B cell (primary cell): ENCODE data around the gene IL1RAPL1. TPM values are rescaled to one million over a fixed set of nuclear protein-coding genes. Genes with fewer than 3 reads are reported as not detected.

Source experiments
- ATAC-seq: fragments of 200-7000 bp; cut with Tn5 transposase; one replicate; pipeline ENCODE4 v1.10.0; 2021; ENCODE audit warnings: low read depth, mild to moderate bottlenecking, moderate number of reproducible peaks, moderate library complexity
- CTCF ChIA-PET: fragments of 350-600 bp; sonication (Branson Sonifier 250); formaldehyde crosslinking; loops from one replicate; lab custom pipeline; 2021; ENCODE audit warnings: antibody characterized with exemption, inconsistent platforms; lab: Charles Lee
- POLR2A ChIA-PET: fragments of 350-600 bp; sonication (Branson Sonifier 250); formaldehyde crosslinking; loops from one replicate; lab custom pipeline; 2021; ENCODE audit warnings: antibody characterized with exemption; lab: Charles Lee
- DNase-seq: peaks from one replicate; pipeline ENCODE4 v3.0.0; 2013
- H2AFZ ChIP-seq: 2 replicates; pipeline ENCODE4 v1.6.1; 2012; ENCODE audit warnings: mild to moderate bottlenecking, low read depth, low read length; ENCODE audit not compliant: insufficient read depth, poor library complexity, severe bottlenecking
- H3K27ac ChIP-seq, 2 donors: 1 replicate in 1 of 2; 2 replicates in 1 of 2; pipeline ENCODE4 v1.5.1; 2012 to 2013; ENCODE audit warnings: low read length in 2 of 2, mild to moderate bottlenecking in 2 of 2, moderate library complexity in 1 of 2
- H3K27me3 ChIP-seq, 4 experiments: fragments of 200-600 bp in 1 of 4; sonication (generic) in 1 of 4; replicated peaks in 1 of 4; 1 replicate in 2 of 4; 2 replicates in 2 of 4; pipeline versions ENCODE4 v1.6.1 to v1.7.0; 2013 to 2016; ENCODE audit warnings: low read length in 3 of 4, mild to moderate bottlenecking in 2 of 4, mixed read lengths in 1 of 4, moderate library complexity in 1 of 4; ENCODE audit not compliant: insufficient read depth in 4 of 4, control insufficient read depth in 3 of 4; ENCODE audit errors: control extremely low read depth in 1 of 4
- H3K36me3 ChIP-seq, 2 experiments: replicated peaks in 1 of 2; 1 replicate in 1 of 2; 2 replicates in 1 of 2; pipeline versions ENCODE4 v1.6.1 to v1.7.1; 2013; ENCODE audit warnings: low read length in 1 of 2; ENCODE audit not compliant: insufficient read depth in 2 of 2, control insufficient read depth in 1 of 2; ENCODE audit errors: control extremely low read depth in 1 of 2, extremely low read depth in 1 of 2
- H3K4me1 ChIP-seq, 2 donors: fragments of 200-600 bp in 1 of 2; sonication (generic) in 1 of 2; 1 replicate in 1 of 2; 2 replicates in 1 of 2; pipeline versions ENCODE4 v1.5.1 to v1.6.1; 2013 to 2017; ENCODE audit warnings: low read length in 2 of 2; ENCODE audit not compliant: control insufficient read depth in 2 of 2, insufficient read depth in 2 of 2
- H3K4me2 ChIP-seq: replicated peaks from 2 replicates; pipeline ENCODE3; 2012; ENCODE audit warnings: mild to moderate bottlenecking, low read depth, low read length; ENCODE audit not compliant: poor library complexity, severe bottlenecking
- H3K4me3 ChIP-seq, 5 experiments: fragments of 200-600 bp in 1 of 5; sonication (generic) in 1 of 5; 1 replicate in 3 of 5; 2 replicates in 2 of 5; pipeline versions ENCODE4 v1.5.1 to v1.7.0; 2011 to 2016; ENCODE audit warnings: low read length in 4 of 5, mild to moderate bottlenecking in 4 of 5, low read depth in 2 of 5, control low read depth in 1 of 5, moderate library complexity in 1 of 5; ENCODE audit not compliant: insufficient read depth in 1 of 5; ENCODE audit errors: control extremely low read depth in 1 of 5, extremely low read depth in 1 of 5
- H3K79me2 ChIP-seq: fragments of 200-600 bp; sonication (generic); one replicate; pipeline ENCODE4 v1.6.0; 2016; ENCODE audit warnings: low read length; ENCODE audit not compliant: control insufficient read depth, insufficient read depth
- H3K9ac ChIP-seq: fragments of 200-600 bp; sonication (generic); 2 replicates; pipeline ENCODE4 v1.6.1; 2017; ENCODE audit warnings: mild to moderate bottlenecking, low read length, moderate library complexity
- H3K9me3 ChIP-seq, 3 donors: one replicate each; pipeline versions ENCODE4 v1.6.1 to v1.7.1; 2013; ENCODE audit warnings: low read length in 2 of 3; ENCODE audit not compliant: control insufficient read depth in 2 of 3, insufficient read depth in 1 of 3; ENCODE audit errors: control extremely low read depth in 1 of 3
- H4K20me1 ChIP-seq: 2 replicates; pipeline ENCODE4 v1.6.0; 2012; ENCODE audit warnings: mild to moderate bottlenecking, low read length; ENCODE audit not compliant: insufficient read depth, control insufficient read depth, poor library complexity, severe bottlenecking
- H3K27ac Mint-ChIP-seq: one replicate; pipeline ENCODE4 v1.8.0; 2021; ENCODE audit warnings: mixed read lengths
- H3K27me3 Mint-ChIP-seq: one replicate; pipeline ENCODE4 v1.8.0; 2021; ENCODE audit warnings: mixed read lengths
- H3K4me1 Mint-ChIP-seq: one replicate; pipeline ENCODE4 v1.8.0; 2021; ENCODE audit warnings: mixed read lengths
- H3K4me3 Mint-ChIP-seq: one replicate; pipeline ENCODE4 v1.8.0; 2021; ENCODE audit warnings: mixed read lengths
- H3K9me3 Mint-ChIP-seq: one replicate; pipeline ENCODE4 v1.8.0; 2022; ENCODE audit warnings: mixed read lengths; ENCODE audit not compliant: insufficient read depth
- EZH2 ChIP-seq: IDR thresholded peaks from 2 replicates; pipeline ENCODE4 v1.6.1; 2012; ENCODE audit warnings: borderline replicate concordance, low read depth, mild to moderate bottlenecking, moderate library complexity, low read length; ENCODE audit not compliant: insufficient read depth, poor library complexity, severe bottlenecking
- WGBS: methylation state at CpG from one replicate; pipeline ENCODE4 v1.1.5; 2013; ENCODE audit warnings: missing lambda C conversion rate; ENCODE audit not compliant: insufficient coverage; 5-methylcytosine and 5-hydroxymethylcytosine counted together
- intact Hi-C: fragments of 100-400 bp; cut with micrococcal nuclease; formaldehyde crosslinking; loops from one replicate; pipeline ENCODE4 v1.10.0; 2022
- polyA plus RNA-seq: library from polyadenylated mRNA; depleted of rRNA; stranded (reverse); fragments of >200 nt; gene quantifications from 2 replicates; pipeline ENCODE4 v1.2.3, GENCODE V29; 2012
- total RNA-seq, 2 donors: library from RNA; stranded (reverse); fragments of 120-200 nt in 1 of 2; gene quantifications; 1 replicate in 1 of 2; 2 replicates in 1 of 2; pipeline versions ENCODE4 v1.2.3 to v1.2.4, GENCODE V29; 2013 to 2022
- TF ChIP-seq, protein P1 (sequence below): fragments of 200-600 bp; IDR thresholded peaks from one replicate; pipeline ENCODE4 v1.8.0; 2022; ENCODE audit warnings: antibody characterized with exemption, mild to moderate bottlenecking

The IL1RAPL1 gene
- total and polyA plus RNA-seq, 2 donors (not counting 1 experiment from before 2014, with no cell fraction given) = not detected

DNA sequence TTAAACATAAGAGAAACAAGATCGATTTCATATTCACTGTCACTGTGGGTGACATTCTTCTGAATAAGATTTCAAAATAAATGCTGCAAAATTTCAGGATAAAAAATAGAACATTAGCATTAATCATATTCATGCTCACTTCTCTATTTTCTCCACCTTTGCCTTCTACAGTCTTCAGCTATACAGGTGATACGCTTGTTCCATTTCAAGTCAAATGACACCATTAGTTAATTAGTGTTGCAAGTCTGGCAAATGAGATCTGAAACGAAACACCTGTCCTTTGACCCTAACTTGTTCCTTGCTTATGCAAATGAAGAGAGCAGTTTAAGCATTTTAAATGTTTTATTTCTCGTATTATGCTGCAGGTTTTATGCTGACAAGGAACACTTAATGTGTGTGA lies 960.6 kb downstream of the IL1RAPL1 start:
- WGBS = no CpG with 5 or more reads among the region's 4 CpGs
- H3K4me3 Mint-ChIP-seq = no peak overlapping the region
- H3K9me3 Mint-ChIP-seq = no peaks in the 10 kb centered on the region
- ATAC-seq (no peak), DNase-seq (no peak)
- TF ChIP-seq EZH2 = no peak
- TF ChIP-seq, protein P1, sequence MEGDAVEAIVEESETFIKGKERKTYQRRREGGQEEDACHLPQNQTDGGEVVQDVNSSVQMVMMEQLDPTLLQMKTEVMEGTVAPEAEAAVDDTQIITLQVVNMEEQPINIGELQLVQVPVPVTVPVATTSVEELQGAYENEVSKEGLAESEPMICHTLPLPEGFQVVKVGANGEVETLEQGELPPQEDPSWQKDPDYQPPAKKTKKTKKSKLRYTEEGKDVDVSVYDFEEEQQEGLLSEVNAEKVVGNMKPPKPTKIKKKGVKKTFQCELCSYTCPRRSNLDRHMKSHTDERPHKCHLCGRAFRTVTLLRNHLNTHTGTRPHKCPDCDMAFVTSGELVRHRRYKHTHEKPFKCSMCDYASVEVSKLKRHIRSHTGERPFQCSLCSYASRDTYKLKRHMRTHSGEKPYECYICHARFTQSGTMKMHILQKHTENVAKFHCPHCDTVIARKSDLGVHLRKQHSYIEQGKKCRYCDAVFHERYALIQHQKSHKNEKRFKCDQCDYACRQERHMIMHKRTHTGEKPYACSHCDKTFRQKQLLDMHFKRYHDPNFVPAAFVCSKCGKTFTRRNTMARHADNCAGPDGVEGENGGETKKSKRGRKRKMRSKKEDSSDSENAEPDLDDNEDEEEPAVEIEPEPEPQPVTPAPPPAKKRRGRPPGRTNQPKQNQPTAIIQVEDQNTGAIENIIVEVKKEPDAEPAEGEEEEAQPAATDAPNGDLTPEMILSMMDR = no peak
- no peak overlapping the region for H3K27ac ChIP-seq
- ChIA-PET CTCF (no interaction called here), POLR2A (no interaction called here)
- intact Hi-C loops = no loop called here
- H3K9me3 ChIP-seq = no peaks in the 10 kb centered on the region
- H2AFZ ChIP-seq = no peak overlapping the region
- no peak overlapping the region for H3K27ac Mint-ChIP-seq
- no peaks in the 10 kb centered on the region for H3K4me1 Mint-ChIP-seq
- no peak overlapping the region for H3K9ac ChIP-seq
- no peaks in the 10 kb centered on the region for H3K27me3 ChIP-seq
- no peaks in the 10 kb centered on the region for H3K27me3 Mint-ChIP-seq
- no peak overlapping the region for H3K4me3 ChIP-seq
- H3K4me2 ChIP-seq = no peak overlapping the region
- H3K79me2 ChIP-seq = no peaks in the 10 kb centered on the region
- no peaks in the 10 kb centered on the region for H3K36me3 ChIP-seq
- no peaks in the 10 kb centered on the region for H4K20me1 ChIP-seq
- no peaks in the 10 kb centered on the region for H3K4me1 ChIP-seq

DNA sequence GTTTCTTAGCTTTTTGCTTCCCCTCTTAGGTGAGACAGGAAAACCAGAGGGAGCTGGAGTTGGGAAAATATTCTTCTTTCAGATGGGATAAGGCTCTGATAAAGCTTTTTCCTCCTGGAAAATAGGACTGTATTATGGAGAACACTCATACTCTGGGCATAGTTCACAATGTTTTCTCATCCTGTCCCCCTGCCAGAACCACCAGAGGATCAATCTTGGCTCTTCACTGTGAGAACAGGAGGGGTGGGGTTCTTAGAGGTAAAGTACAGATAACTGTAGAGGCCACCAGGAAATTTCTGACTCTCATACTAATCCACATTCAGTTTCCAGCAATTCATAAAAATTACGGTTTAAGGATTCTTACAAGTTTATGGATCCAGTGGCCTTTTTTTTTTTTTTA lies 966.3 kb downstream of the IL1RAPL1 start:
- Histone ChIP-seq H3K9me3 (no peaks in the 10 kb centered on the region), H3K27me3 (no peaks in the 10 kb centered on the region), H3K4me2 (no peak overlapping the region), H2AFZ (no peak overlapping the region), H4K20me1 (no peaks in the 10 kb centered on the region), H3K4me1 (no peaks in the 10 kb centered on the region), H3K9ac (no peak overlapping the region), H3K4me3 (no peak overlapping the region), H3K36me3 (no peaks in the 10 kb centered on the region), H3K79me2 (no peaks in the 10 kb centered on the region), H3K27ac (no peak overlapping the region)
- ChIA-PET CTCF (no interaction called here), POLR2A (no interaction called here)
- Mint-ChIP-seq H3K27ac (no peak overlapping the region), H3K4me3 (no peak overlapping the region), H3K9me3 (no peaks in the 10 kb centered on the region), H3K4me1 (peaks cover 1% of the 10 kb centered on the region), H3K27me3 (no peaks in the 10 kb centered on the region)
- WGBS = no CpG with 5 or more reads among the region's 1 CpG
- TF ChIP-seq EZH2 = no peak
- TF ChIP-seq, protein P1 = no peak
- ATAC-seq (no peak), DNase-seq (no peak)
- intact Hi-C loops = no loop called here
